Prostate gland (tissue), 2 donors: ENCODE results near the gene DPP9.

Experiments
- CTCF ChIP-seq, 4 experiments: fragments of 200-600 bp in 2 of 4; fragments of 450-650 bp in 2 of 4; sonication (generic) in 2 of 4; IDR thresholded peaks; 1 replicate in 3 of 4; 2 replicates in 1 of 4; pipeline ENCODE4 v1.5.1; 2016 to 2019; ENCODE audit warnings: antibody characterized with exemption in 4 of 4, mild to moderate bottlenecking in 2 of 4, moderate library complexity in 2 of 4
- POLR2A ChIP-seq: fragments of 450-650 bp; IDR thresholded peaks from one replicate; pipeline ENCODE4 v1.6.1; 2016; ENCODE audit warnings: antibody characterized with exemption, mild to moderate bottlenecking
- POLR2AphosphoS5 ChIP-seq: sonication (generic); formaldehyde crosslinking; IDR thresholded peaks from one replicate; pipeline ENCODE4 v1.6.1; 2017; ENCODE audit warnings: antibody characterized with exemption

GRCh38 chr19:4703671-4704316 is 19.8 kb downstream of the DPP9 start:
- TF ChIP-seq POLR2A = no peak
- no peak for TF ChIP-seq CTCF (IDR thresholded peaks at IDR 0.05)
- TF ChIP-seq POLR2AphosphoS5 = no peak
